HG02981 (cell line): ENCODE measurements around the gene HS1BP3.

Source experiments
- ATAC-seq: cut with Tn5 transposase; IDR thresholded peaks from one replicate; pipeline ENCODE4 v1.9.1; 2021; ENCODE audit warnings: mild to moderate bottlenecking, moderate library complexity; ENCODE audit not compliant: unreplicated experiment

HS1BP3 gene

GRCh38 chr2:20604401-20604911 is 46.4 kb downstream of the HS1BP3 start:
- ATAC-seq = no peak

GRCh38 chr2:20603791-20604190 is 47.1 kb downstream of the HS1BP3 start:
- no peak for ATAC-seq

GRCh38 chr2:20602803-20603202 is 48.1 kb downstream of the HS1BP3 start:
- ATAC-seq = no peak

GRCh38 chr2:20600756-20601325 is 50.1 kb downstream of the HS1BP3 start:
- no peak for ATAC-seq

- no peak for ATAC-seq
These were observed 50.9 kb downstream of the HS1BP3 start for GRCh38 chr2:20599861-20600461.

GRCh38 chr2:20599001-20599600 is 51.8 kb downstream of the HS1BP3 start:
- no peak for ATAC-seq

- no peak for ATAC-seq
These were observed 53.1 kb downstream of the HS1BP3 start for GRCh38 chr2:20597860-20598183.

GRCh38 chr2:20596973-20597859 is 53.7 kb downstream of the HS1BP3 start:
- ATAC-seq = no peak

GRCh38 chr2:20596193-20596972 is 54.5 kb downstream of the HS1BP3 start:
- peak; percentile 3 for ATAC-seq

- ATAC-seq = peak; percentile 86
These were observed 55.3 kb downstream of the HS1BP3 start for GRCh38 chr2:20595439-20596192.

GRCh38 chr2:20594957-20595356 is 55.9 kb downstream of the HS1BP3 start:
- ATAC-seq = no peak

GRCh38 chr2:20594048-20594750 is 56.7 kb downstream of the HS1BP3 start:
- ATAC-seq = no peak

GRCh38 chr2:20593072-20594034 is 57.5 kb downstream of the HS1BP3 start:
- ATAC-seq = no peak

- no peak for ATAC-seq
These were observed 58.5 kb downstream of the HS1BP3 start for GRCh38 chr2:20592106-20593071.

GRCh38 chr2:20590704-20591515 is 60.0 kb downstream of the HS1BP3 start:
- no peak for ATAC-seq

- ATAC-seq = no peak
These were observed 60.8 kb downstream of the HS1BP3 start for GRCh38 chr2:20589975-20590703.
